IMR-90 (cell line): ENCODE data around the gene HLX. TPM values are rescaled to one million over a fixed set of nuclear protein-coding genes. Genes with fewer than 3 reads are reported as not detected.

Experiments used
- ATAC-seq: fragments of 200-7000 bp; cut with Tn5 transposase; 2 replicates; pipeline ENCODE4 v1.9.1; 2020; ENCODE audit warnings: low read depth, mild to moderate bottlenecking, moderate library complexity
- BruUV-seq: library from RNA; stranded (reverse); fragments of 400-500 nt; replicated peaks from 2 replicates; lab custom pipeline; 2021; lab: Mats Ljungman, UMichigan
- CTCF ChIA-PET: fragments of 300-600 bp; formaldehyde crosslinking; extraction: SDS; loops from one replicate; lab custom pipeline; 2021; ENCODE audit warnings: antibody characterized with exemption; lab: Yijun Ruan, JAX
- POLR2A ChIA-PET: fragments of 300-600 bp; sonication (Branson Sonifier 250); formaldehyde crosslinking; loops from one replicate; lab custom pipeline; 2022; ENCODE audit warnings: antibody characterized with exemption; ENCODE audit not compliant: unreplicated experiment; lab: Charles Lee
- DNase-seq: peaks from one replicate; pipeline ENCODE4 v3.0.0; 2013
- H2AFZ ChIP-seq: replicated peaks from 2 replicates; pipeline ENCODE3; 2013; ENCODE audit warnings: low read length, mild to moderate bottlenecking; ENCODE audit not compliant: poor library complexity
- H2AK5ac ChIP-seq: 2 replicates; pipeline ENCODE4 v1.6.1; 2013; ENCODE audit warnings: low read depth, low read length, inconsistent platforms
- H2AK9ac ChIP-seq: replicated peaks from 2 replicates; pipeline ENCODE3; 2013; ENCODE audit warnings: mild to moderate bottlenecking, low read depth, low read length, moderate library complexity; ENCODE audit not compliant: poor library complexity
- H2BK120ac ChIP-seq: 2 replicates; pipeline ENCODE4 v1.6.1; 2013; ENCODE audit warnings: low read depth, low read length, inconsistent platforms
- H2BK15ac ChIP-seq: 3 replicates; pipeline ENCODE4 v1.6.1; 2013; ENCODE audit warnings: low read depth, low read length, inconsistent platforms
- H2BK20ac ChIP-seq: 2 replicates; pipeline ENCODE4 v1.6.1; 2013; ENCODE audit warnings: low read depth, mild to moderate bottlenecking, inconsistent platforms, low read length, moderate library complexity
- H2BK5ac ChIP-seq: 2 replicates; pipeline ENCODE4 v1.6.1; 2013; ENCODE audit warnings: mild to moderate bottlenecking, low read depth, low read length, inconsistent platforms; ENCODE audit not compliant: poor library complexity, severe bottlenecking
- H3K14ac ChIP-seq: replicated peaks from 2 replicates; pipeline ENCODE4 v1.6.1; 2013; ENCODE audit warnings: low read depth, low read length, inconsistent platforms
- H3K18ac ChIP-seq: 2 replicates; pipeline ENCODE4 v1.6.1; 2013; ENCODE audit warnings: low read depth, low read length, control low read depth
- H3K23ac ChIP-seq: 2 replicates; pipeline ENCODE4 v1.6.1; 2013; ENCODE audit warnings: low read depth, low read length, inconsistent platforms
- H3K27ac ChIP-seq: 2 replicates; pipeline ENCODE4 v1.5.1; 2013; ENCODE audit warnings: mild to moderate bottlenecking, control low read depth, low read length; ENCODE audit not compliant: insufficient read depth
- H3K27me3 ChIP-seq: 2 replicates; pipeline ENCODE4 v1.6.1; 2013; ENCODE audit warnings: low read length; ENCODE audit not compliant: control insufficient read depth, insufficient read depth
- H3K36me3 ChIP-seq: 2 replicates; pipeline ENCODE4 v1.6.1; 2013; ENCODE audit warnings: low read length, mixed read lengths; ENCODE audit not compliant: control insufficient read depth, insufficient read depth
- H3K4ac ChIP-seq: 2 replicates; pipeline ENCODE4 v1.6.1; 2013; ENCODE audit warnings: low read depth, low read length, inconsistent platforms
- H3K4me1 ChIP-seq: 2 replicates; pipeline ENCODE4 v1.6.1; 2013; ENCODE audit warnings: low read length, mixed read lengths; ENCODE audit not compliant: control insufficient read depth, insufficient read depth
- H3K4me2 ChIP-seq: 2 replicates; pipeline ENCODE4 v1.6.1; 2013; ENCODE audit warnings: low read depth, mild to moderate bottlenecking, control low read depth, low read length, moderate library complexity
- H3K4me3 ChIP-seq: 2 replicates; pipeline ENCODE4 v1.5.1; 2013; ENCODE audit warnings: low read depth, mild to moderate bottlenecking, control low read depth, low read length, moderate library complexity; ENCODE audit not compliant: insufficient read depth
- H3K56ac ChIP-seq: 2 replicates; pipeline ENCODE4 v1.6.1; 2013; ENCODE audit warnings: low read length, inconsistent platforms; ENCODE audit not compliant: insufficient read depth; ENCODE audit errors: extremely low read depth
- H3K79me1 ChIP-seq, 2 experiments: 2 replicates each; pipeline ENCODE4 v1.6.1; 2013; ENCODE audit warnings: low read length in 2 of 2, inconsistent platforms in 1 of 2, low read depth in 1 of 2
- H3K9ac ChIP-seq: 2 replicates; pipeline ENCODE4 v1.6.1; 2013; ENCODE audit warnings: low read depth, low read length, control low read depth
- H3K9me1 ChIP-seq: 2 replicates; pipeline ENCODE4 v1.6.1; 2013; ENCODE audit warnings: low read length, inconsistent platforms; ENCODE audit not compliant: insufficient read depth
- H3K9me3 ChIP-seq: 2 replicates; pipeline ENCODE4 v1.6.1; 2013; ENCODE audit warnings: low read length; ENCODE audit not compliant: control insufficient read depth, insufficient read depth
- H4K20me1 ChIP-seq: 2 replicates; pipeline ENCODE4 v1.6.1; 2013; ENCODE audit warnings: low read length, inconsistent platforms; ENCODE audit not compliant: insufficient read depth
- H4K5ac ChIP-seq: 2 replicates; pipeline ENCODE4 v1.6.1; 2013; ENCODE audit warnings: mild to moderate bottlenecking, low read depth, low read length, control low read depth
- H4K8ac ChIP-seq, 2 experiments: 2 replicates each; pipeline ENCODE4 v1.6.1; 2013; ENCODE audit warnings: low read depth in 2 of 2, low read length in 2 of 2, control low read depth in 1 of 2, inconsistent platforms in 1 of 2
- H4K91ac ChIP-seq: 2 replicates; pipeline ENCODE4 v1.6.1; 2013; ENCODE audit warnings: low read depth, low read length, inconsistent platforms; ENCODE audit not compliant: insufficient read depth
- BHLHE40 ChIP-seq: fragments of 150-350 bp; IDR thresholded peaks from 2 replicates; pipeline ENCODE4 v1.6.1; 2016; ENCODE audit warnings: mild to moderate bottlenecking, low read depth, low read length
- CEBPB ChIP-seq: IDR thresholded peaks from 2 replicates; pipeline ENCODE4 v1.6.1; 2012; ENCODE audit warnings: low read depth, low read length, improper control_type of control experiment
- CHD1 ChIP-seq: IDR thresholded peaks from 2 replicates; pipeline ENCODE4 v1.6.1; 2012; ENCODE audit warnings: low read depth, low read length, improper control_type of control experiment
- FOS ChIP-seq: fragments of 150-350 bp; IDR thresholded peaks from 2 replicates; pipeline ENCODE4 v1.6.1; 2016; ENCODE audit warnings: low read depth, low read length
- MAFK ChIP-seq: IDR thresholded peaks from 2 replicates; pipeline ENCODE4 v1.6.1; 2012; ENCODE audit warnings: low read depth, low read length, improper control_type of control experiment
- MXI1 ChIP-seq: IDR thresholded peaks from 2 replicates; pipeline ENCODE4 v1.6.1; 2012; ENCODE audit warnings: low read depth, mild to moderate bottlenecking, low read length, moderate library complexity, borderline replicate concordance
- NFE2L2 ChIP-seq: fragments of 150-350 bp; IDR thresholded peaks from 2 replicates; pipeline ENCODE4 v1.6.1; 2016; ENCODE audit warnings: low read depth, mild to moderate bottlenecking, low read length
- POLR2A ChIP-seq: IDR thresholded peaks from 2 replicates; pipeline ENCODE4 v1.6.1; 2012; ENCODE audit warnings: mild to moderate bottlenecking, low read depth, low read length
- RCOR1 ChIP-seq: IDR thresholded peaks from 2 replicates; pipeline ENCODE4 v1.6.1; 2012; ENCODE audit warnings: mild to moderate bottlenecking, low read length, improper control_type of control experiment; ENCODE audit not compliant: insufficient replicate concordance
- RFX5 ChIP-seq: IDR thresholded peaks from 2 replicates; pipeline ENCODE4 v1.8.0; 2012; ENCODE audit warnings: low read depth, mild to moderate bottlenecking, low read length, moderate library complexity
- SMC3 ChIP-seq: fragments of 150-350 bp; IDR thresholded peaks from 2 replicates; pipeline ENCODE4 v1.6.1; 2016; ENCODE audit warnings: low read depth, mild to moderate bottlenecking, antibody characterized with exemption, low read length, moderate library complexity
- USF2 ChIP-seq: fragments of 150-350 bp; IDR thresholded peaks from 2 replicates; pipeline ENCODE4 v1.6.1; 2017; ENCODE audit warnings: mild to moderate bottlenecking, antibody characterized with exemption, low read length, low read depth
- WGBS, 2 experiments: methylation state at CpG; one replicate each; pipeline versions ENCODE4 v1.1.5 to v1.1.7; 2013; ENCODE audit warnings: missing lambda C conversion rate in 2 of 2; ENCODE audit not compliant: insufficient read length in 1 of 2; ENCODE audit errors: extremely low coverage in 2 of 2; 5-methylcytosine and 5-hydroxymethylcytosine counted together
- dilution Hi-C: fragments of 300-500 bp; cut with HindIII; formaldehyde crosslinking; loops from one replicate; pipeline ENCODE4 v1.14.3; 2018; ENCODE audit warnings: low sequenced_read_pairs; ENCODE audit not compliant: unreplicated experiment
- in situ Hi-C: fragments of 300-500 bp; cut with MboI; formaldehyde crosslinking; loops from 3 replicates; pipeline ENCODE4 v1.14.3; 2019; ENCODE audit warnings: low sequenced_read_pairs, inconsistent platforms, mixed read lengths
- intact Hi-C: fragments of 100-400 bp; cut with micrococcal nuclease; formaldehyde crosslinking; loops from 2 replicates; pipeline ENCODE4 v1.10.0; 2022
- polyA plus RNA-seq, 3 experiments: library from polyadenylated mRNA; depleted of rRNA; stranded (reverse); fragments of >200 nt; gene quantifications; 2 replicates each; pipeline ENCODE4 v1.2.3, GENCODE V29; 2012; ENCODE audit warnings: low replicate concordance in 1 of 3
- total RNA-seq: library from RNA; depleted of rRNA; stranded (reverse); fragments of >200 nt; gene quantifications from 2 replicates; pipeline ENCODE4 v1.2.3, GENCODE V29; 2012
- TF ChIP-seq, protein P1 (sequence below): fragments of 150-350 bp; IDR thresholded peaks from 2 replicates; pipeline ENCODE4 v1.6.1; 2016; ENCODE audit warnings: low read depth, mild to moderate bottlenecking, low read length, moderate library complexity, borderline replicate concordance
- TF ChIP-seq, protein P2 (sequence below): conservative IDR thresholded peaks from 2 replicates; pipeline ENCODE4 v1.5.1; 2012; ENCODE audit warnings: mild to moderate bottlenecking, low read depth, low read length, improper control_type of control experiment

HLX gene
- total and polyA plus RNA-seq, 2 of the 4 experiments (the other 2 are of a cell fraction): 4.3 to 6.1 TPM

DNA sequence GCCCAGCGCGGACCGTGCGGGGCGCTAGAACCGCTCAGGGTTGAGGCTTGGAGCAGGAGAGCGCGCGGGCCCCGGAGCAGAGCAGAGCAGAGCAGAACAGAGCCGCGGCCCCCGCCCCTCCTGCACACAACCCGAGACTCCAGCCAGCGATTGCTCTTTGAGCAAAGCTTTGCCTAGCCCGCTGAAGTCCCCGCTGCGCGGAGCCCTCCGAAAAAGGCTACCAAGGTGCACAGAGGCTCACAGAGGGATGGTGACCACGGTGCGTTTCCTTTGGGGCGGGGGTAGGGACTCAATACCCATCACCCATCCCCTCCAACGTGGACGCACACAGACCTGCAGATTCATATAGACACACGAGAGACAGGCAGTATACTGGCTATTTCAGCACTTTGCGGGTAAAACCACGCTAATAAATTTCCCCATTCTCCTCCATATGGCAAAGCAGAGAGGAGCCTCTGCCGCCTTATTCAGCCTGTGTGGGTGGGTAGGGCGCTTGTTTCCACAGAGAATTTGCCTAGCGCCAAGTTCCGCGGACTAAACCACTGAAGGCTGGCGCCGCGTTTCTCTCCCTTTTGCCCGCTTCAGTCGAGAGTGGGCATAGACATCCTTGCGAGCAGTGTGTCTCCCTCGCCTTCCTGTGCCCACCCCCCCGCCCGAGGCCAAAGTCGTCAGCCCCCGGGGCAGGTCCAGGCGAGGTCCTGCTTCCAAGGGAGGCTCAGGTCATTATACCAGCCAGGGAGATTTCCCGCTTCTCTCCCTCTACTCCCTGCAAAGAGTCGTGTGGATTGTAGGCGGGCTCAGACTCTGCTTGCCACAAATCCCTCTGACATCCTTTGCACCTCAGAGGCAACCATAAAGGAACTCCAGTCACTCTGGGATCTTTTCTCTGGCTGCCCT is 8.5 kb downstream of the HLX start:
- Histone ChIP-seq H4K20me1 (no peaks in the 10 kb centered on the region), H3K27me3 (peaks cover 23% of the 10 kb centered on the region), H3K4me2 (no peak overlapping the region), H2BK120ac (no peak overlapping the region), H2AK5ac (no peak overlapping the region; the same call in 1 of the 2 replicates), H3K23ac (no peak overlapping the region), H2BK20ac (no peak overlapping the region), H3K36me3 (peaks cover 29% of the 10 kb centered on the region), H4K91ac (no peak overlapping the region), H3K56ac (no peak overlapping the region), H3K27ac (no peak overlapping the region), H3K4ac (no peak overlapping the region), H2BK5ac (no peak overlapping the region), H3K9me1 (no peaks in the 10 kb centered on the region), H4K5ac (no peak overlapping the region), H3K9ac (no peak overlapping the region), H3K14ac (no peak overlapping the region), H3K79me1 (no peaks in the 10 kb centered on the region; a peak in 1 of 4 replicates), H2AFZ (no peak overlapping the region), H2BK15ac (no peak overlapping the region), H2AK9ac (no peak overlapping the region), H3K18ac (no peak overlapping the region), H3K4me1 (peaks cover 2% of the 10 kb centered on the region; the same call in 1 of the 2 replicates), H4K8ac (no peak overlapping the region), H3K4me3 (no peak overlapping the region), H3K9me3 (peaks cover 14% of the 10 kb centered on the region)
- WGBS, 2 experiments: no CpG with 5 or more reads among the region's 48 CpGs
- ATAC-seq (no peak), DNase-seq (no peak)
- POLR2A ChIA-PET: no interaction called here
- intact Hi-C loops (no loop called here), dilution Hi-C loops (no loop called here), in situ Hi-C loops (loop anchor here (5.0 to 10.0 kb wide), 2 partner anchors 207 to 550 kb away; no protein-coding TSS in a partner anchor)
- BruUV-seq: no TSS peak
- CTCF ChIA-PET: no interaction called here
- TF ChIP-seq RFX5 (no peak), MAFK (no peak), CEBPB (no peak), POLR2A (no peak), RCOR1 (no peak), MXI1 (no peak), SMC3 (no peak), BHLHE40 (no peak), CHD1 (no peak), NFE2L2 (no peak), FOS (no peak), USF2 (no peak)
- TF ChIP-seq, protein P1, sequence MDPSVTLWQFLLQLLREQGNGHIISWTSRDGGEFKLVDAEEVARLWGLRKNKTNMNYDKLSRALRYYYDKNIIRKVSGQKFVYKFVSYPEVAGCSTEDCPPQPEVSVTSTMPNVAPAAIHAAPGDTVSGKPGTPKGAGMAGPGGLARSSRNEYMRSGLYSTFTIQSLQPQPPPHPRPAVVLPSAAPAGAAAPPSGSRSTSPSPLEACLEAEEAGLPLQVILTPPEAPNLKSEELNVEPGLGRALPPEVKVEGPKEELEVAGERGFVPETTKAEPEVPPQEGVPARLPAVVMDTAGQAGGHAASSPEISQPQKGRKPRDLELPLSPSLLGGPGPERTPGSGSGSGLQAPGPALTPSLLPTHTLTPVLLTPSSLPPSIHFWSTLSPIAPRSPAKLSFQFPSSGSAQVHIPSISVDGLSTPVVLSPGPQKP: no peak
- TF ChIP-seq, protein P2, sequence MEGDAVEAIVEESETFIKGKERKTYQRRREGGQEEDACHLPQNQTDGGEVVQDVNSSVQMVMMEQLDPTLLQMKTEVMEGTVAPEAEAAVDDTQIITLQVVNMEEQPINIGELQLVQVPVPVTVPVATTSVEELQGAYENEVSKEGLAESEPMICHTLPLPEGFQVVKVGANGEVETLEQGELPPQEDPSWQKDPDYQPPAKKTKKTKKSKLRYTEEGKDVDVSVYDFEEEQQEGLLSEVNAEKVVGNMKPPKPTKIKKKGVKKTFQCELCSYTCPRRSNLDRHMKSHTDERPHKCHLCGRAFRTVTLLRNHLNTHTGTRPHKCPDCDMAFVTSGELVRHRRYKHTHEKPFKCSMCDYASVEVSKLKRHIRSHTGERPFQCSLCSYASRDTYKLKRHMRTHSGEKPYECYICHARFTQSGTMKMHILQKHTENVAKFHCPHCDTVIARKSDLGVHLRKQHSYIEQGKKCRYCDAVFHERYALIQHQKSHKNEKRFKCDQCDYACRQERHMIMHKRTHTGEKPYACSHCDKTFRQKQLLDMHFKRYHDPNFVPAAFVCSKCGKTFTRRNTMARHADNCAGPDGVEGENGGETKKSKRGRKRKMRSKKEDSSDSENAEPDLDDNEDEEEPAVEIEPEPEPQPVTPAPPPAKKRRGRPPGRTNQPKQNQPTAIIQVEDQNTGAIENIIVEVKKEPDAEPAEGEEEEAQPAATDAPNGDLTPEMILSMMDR: no peak
